ENCODE data around the gene ATOH1. TPM values are rescaled to one million over a fixed set of nuclear protein-coding genes. Genes with fewer than 3 reads are reported as not detected.

Gene ATOH1, protein sequence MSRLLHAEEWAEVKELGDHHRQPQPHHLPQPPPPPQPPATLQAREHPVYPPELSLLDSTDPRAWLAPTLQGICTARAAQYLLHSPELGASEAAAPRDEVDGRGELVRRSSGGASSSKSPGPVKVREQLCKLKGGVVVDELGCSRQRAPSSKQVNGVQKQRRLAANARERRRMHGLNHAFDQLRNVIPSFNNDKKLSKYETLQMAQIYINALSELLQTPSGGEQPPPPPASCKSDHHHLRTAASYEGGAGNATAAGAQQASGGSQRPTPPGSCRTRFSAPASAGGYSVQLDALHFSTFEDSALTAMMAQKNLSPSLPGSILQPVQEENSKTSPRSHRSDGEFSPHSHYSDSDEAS
- not detected in 2 replicates for total RNA-seq (2014; rRNA removed; shearing (Covaris generic))
- not detected in 2 replicates for total RNA-seq (2022)
- not detected for Bru-seq, nascent RNA
- not detected for BruChase-seq, experiment 1, labeled RNA remaining after a 6-hour chase
- not detected for BruChase-seq, experiment 2, labeled RNA remaining after a 2-hour chase
- long read RNA-seq = 0 reads

GRCh38 chr4:93828332-93828994 lies at the start of gene ATOH1:
Gene ATOH1, plus strand, starts transcription at chr4:93828753. Its CDS starts 174 bp downstream, at chr4:93828927.
- H3K27ac ChIP-seq (ENCODE audit: low read depth, low read length, poor library complexity, severe bottlenecking) = no peak within 1 kb of the TSS
- intact Hi-C loops (cut with micrococcal nuclease; ENCODE audit: unreplicated experiment) = no loop called here
- H2AFZ ChIP-seq (ENCODE audit: low read length) = no peak within 1 kb of the TSS
- no peak within 1 kb of the TSS for H3K4me3 ChIP-seq (ENCODE audit: low read depth, low read length, poor library complexity, severe bottlenecking)
- no peaks in the 10 kb centered on the region for H3K4me1 ChIP-seq (ENCODE audit: insufficient read depth, low read length, poor library complexity, severe bottlenecking)
- no peak for DNase-seq (ENCODE audit: low spot score)
- POLR2A ChIA-PET = no interaction called here
- H4K20me1 ChIP-seq (ENCODE audit: insufficient read depth, low read length) = no peaks in the 10 kb centered on the region
- no peaks in the 10 kb centered on the region for H3K9me3 ChIP-seq (ENCODE audit: low read length)
- TF ChIP-seq, protein P1, sequence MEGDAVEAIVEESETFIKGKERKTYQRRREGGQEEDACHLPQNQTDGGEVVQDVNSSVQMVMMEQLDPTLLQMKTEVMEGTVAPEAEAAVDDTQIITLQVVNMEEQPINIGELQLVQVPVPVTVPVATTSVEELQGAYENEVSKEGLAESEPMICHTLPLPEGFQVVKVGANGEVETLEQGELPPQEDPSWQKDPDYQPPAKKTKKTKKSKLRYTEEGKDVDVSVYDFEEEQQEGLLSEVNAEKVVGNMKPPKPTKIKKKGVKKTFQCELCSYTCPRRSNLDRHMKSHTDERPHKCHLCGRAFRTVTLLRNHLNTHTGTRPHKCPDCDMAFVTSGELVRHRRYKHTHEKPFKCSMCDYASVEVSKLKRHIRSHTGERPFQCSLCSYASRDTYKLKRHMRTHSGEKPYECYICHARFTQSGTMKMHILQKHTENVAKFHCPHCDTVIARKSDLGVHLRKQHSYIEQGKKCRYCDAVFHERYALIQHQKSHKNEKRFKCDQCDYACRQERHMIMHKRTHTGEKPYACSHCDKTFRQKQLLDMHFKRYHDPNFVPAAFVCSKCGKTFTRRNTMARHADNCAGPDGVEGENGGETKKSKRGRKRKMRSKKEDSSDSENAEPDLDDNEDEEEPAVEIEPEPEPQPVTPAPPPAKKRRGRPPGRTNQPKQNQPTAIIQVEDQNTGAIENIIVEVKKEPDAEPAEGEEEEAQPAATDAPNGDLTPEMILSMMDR (conservative IDR thresholded peaks at IDR 0.05; ENCODE audit: low read length) = no peak
- no peak for TF ChIP-seq EZH2phosphoT487 (IDR thresholded peaks at IDR 0.05; ENCODE audit: borderline replicate concordance, low read depth, low read length)
- CTCF ChIA-PET (ENCODE audit: unreplicated experiment) = no interaction called here
- no peak within 1 kb of the TSS for H3K4me2 ChIP-seq (ENCODE audit: low read length)
- no peaks in the 10 kb centered on the region for H3K36me3 ChIP-seq (ENCODE audit: insufficient read depth, low read length)
- H3K9me2 ChIP-seq (ENCODE audit: insufficient read depth, low read length) = no peaks in the 10 kb centered on the region
- H3K79me2 ChIP-seq (ENCODE audit: insufficient read depth, low read depth, low read length) = no peaks in the 10 kb centered on the region
- BruUV-seq (replicated peaks) = no TSS peak

GRCh38 chr4:93779228-93779627 lies 49.3 kb upstream of the ATOH1 start:
- TF ChIP-seq, protein P1 (conservative IDR thresholded peaks at IDR 0.05; ENCODE audit: low read length) = no peak
- TF ChIP-seq EZH2phosphoT487 (IDR thresholded peaks at IDR 0.05; ENCODE audit: borderline replicate concordance, low read depth, low read length) = no peak
- Histone ChIP-seq H3K9me3 (ENCODE audit: low read length) (no peaks in the 10 kb centered on the region), H2AFZ (ENCODE audit: low read length) (no peak overlapping the region), H3K4me3 (ENCODE audit: low read depth, low read length, poor library complexity, severe bottlenecking) (no peak overlapping the region), H3K4me2 (ENCODE audit: low read length) (no peak overlapping the region), H3K79me2 (ENCODE audit: insufficient read depth, low read depth, low read length) (no peaks in the 10 kb centered on the region), H3K36me3 (ENCODE audit: insufficient read depth, low read length) (no peaks in the 10 kb centered on the region), H3K4me1 (ENCODE audit: insufficient read depth, low read length, poor library complexity, severe bottlenecking) (no peaks in the 10 kb centered on the region), H3K9me2 (ENCODE audit: insufficient read depth, low read length) (no peaks in the 10 kb centered on the region), H4K20me1 (ENCODE audit: insufficient read depth, low read length) (no peaks in the 10 kb centered on the region), H3K27ac (ENCODE audit: low read depth, low read length, poor library complexity, severe bottlenecking) (no peak overlapping the region)
- DNase-seq (ENCODE audit: low spot score) = no peak
- CTCF ChIA-PET (ENCODE audit: unreplicated experiment) = no interaction called here
- intact Hi-C loops (cut with micrococcal nuclease; ENCODE audit: unreplicated experiment) = no loop called here
- no TSS peak for BruUV-seq (replicated peaks)
- POLR2A ChIA-PET = no interaction called here

DNA sequence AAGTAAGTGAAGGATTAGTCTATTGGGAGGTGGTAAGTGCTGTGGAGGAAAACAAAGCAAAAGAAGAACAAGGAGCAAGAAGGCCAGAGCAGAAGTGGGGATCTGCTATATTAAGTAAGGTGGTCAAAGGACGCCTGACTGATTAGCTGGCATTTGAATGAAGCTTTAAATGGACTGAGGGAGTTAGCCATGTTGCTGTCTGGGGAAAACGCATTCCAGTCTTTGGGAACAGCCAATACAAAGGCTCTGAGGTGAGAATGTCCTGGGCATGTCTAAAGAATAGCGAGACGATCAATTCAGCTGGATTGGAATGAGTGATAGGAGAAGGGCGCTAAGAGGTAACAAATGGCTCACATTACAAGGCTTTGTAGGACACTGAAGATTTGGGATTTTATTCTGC lies 48.5 kb upstream of the ATOH1 start:
- H3K4me1 ChIP-seq (ENCODE audit: insufficient read depth, low read length, poor library complexity, severe bottlenecking) = no peaks in the 10 kb centered on the region
- POLR2A ChIA-PET = no interaction called here
- H3K4me3 ChIP-seq (ENCODE audit: low read depth, low read length, poor library complexity, severe bottlenecking) = no peak overlapping the region
- no peak for DNase-seq (ENCODE audit: low spot score)
- CTCF ChIA-PET (ENCODE audit: unreplicated experiment) = no interaction called here
- no peaks in the 10 kb centered on the region for H3K9me2 ChIP-seq (ENCODE audit: insufficient read depth, low read length)
- no TSS peak for BruUV-seq (replicated peaks)
- no peaks in the 10 kb centered on the region for H3K9me3 ChIP-seq (ENCODE audit: low read length)
- no peak overlapping the region for H3K27ac ChIP-seq (ENCODE audit: low read depth, low read length, poor library complexity, severe bottlenecking)
- H2AFZ ChIP-seq (ENCODE audit: low read length) = no peak overlapping the region
- no peak overlapping the region for H3K4me2 ChIP-seq (ENCODE audit: low read length)
- H4K20me1 ChIP-seq (ENCODE audit: insufficient read depth, low read length) = no peaks in the 10 kb centered on the region
- TF ChIP-seq, protein P1 (conservative IDR thresholded peaks at IDR 0.05; ENCODE audit: low read length) = no peak
- TF ChIP-seq EZH2phosphoT487 (IDR thresholded peaks at IDR 0.05; ENCODE audit: borderline replicate concordance, low read depth, low read length) = no peak
- H3K79me2 ChIP-seq (ENCODE audit: insufficient read depth, low read depth, low read length) = no peaks in the 10 kb centered on the region
- intact Hi-C loops (cut with micrococcal nuclease; ENCODE audit: unreplicated experiment) = no loop called here
- no peaks in the 10 kb centered on the region for H3K36me3 ChIP-seq (ENCODE audit: insufficient read depth, low read length)
